NCI-H82 treated with DMSO at 0.1 percent for 48 hours (cell line): Measurements from ENCODE around the gene TMBIM6.
"Not testable (repeated sequence)": the region's sequence is repeated elsewhere in the genome, so short reads cannot be mapped to it uniquely, and the experiment has no call there.

Source experiments
- DNase-seq: peaks from one replicate; lab custom pipeline; 2025; ENCODE audit not compliant: unreplicated experiment; lab: John Stamatoyannopoulos, UW

Gene TMBIM6

DNA sequence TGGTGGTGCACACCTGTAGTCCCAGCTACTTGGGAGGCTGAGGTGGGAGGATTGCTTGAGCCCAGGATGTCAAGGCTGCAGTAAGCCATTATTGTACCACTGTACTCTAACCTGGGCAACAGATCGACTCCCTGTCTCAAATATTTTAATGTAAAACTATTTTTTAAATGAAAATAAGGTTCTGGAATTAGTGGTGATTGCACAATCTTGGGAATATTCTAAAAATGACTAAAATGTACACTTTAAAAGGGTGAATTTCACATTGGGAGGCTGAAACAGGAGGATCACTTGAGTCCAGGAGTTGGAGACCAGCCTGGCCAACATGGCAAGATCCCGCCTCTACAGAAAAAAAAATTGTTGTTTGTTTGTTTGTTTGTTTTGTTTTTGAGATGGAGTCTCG, 12.9 kb upstream of the TMBIM6 start:
- DNase-seq, result no peak

DNA sequence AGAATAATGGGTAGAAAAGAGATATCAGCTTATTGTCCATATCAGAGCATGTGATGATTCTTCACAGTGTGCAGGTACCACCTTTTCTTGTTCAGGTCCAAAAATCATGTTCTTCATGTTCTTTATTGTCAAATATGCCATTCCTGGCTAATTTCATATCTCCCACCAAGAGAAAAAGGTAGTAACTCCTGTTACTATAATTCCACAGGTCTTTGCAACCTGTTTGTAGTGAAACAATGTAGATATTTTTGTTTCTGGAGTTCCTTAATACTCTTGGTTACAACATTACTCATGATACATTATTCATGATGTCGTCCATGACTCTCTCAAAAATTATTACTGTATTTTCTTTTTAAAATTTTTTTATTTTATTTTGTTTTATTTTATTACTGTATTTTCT, 11.3 kb upstream of the TMBIM6 start:
- DNase-seq, result no peak

DNA sequence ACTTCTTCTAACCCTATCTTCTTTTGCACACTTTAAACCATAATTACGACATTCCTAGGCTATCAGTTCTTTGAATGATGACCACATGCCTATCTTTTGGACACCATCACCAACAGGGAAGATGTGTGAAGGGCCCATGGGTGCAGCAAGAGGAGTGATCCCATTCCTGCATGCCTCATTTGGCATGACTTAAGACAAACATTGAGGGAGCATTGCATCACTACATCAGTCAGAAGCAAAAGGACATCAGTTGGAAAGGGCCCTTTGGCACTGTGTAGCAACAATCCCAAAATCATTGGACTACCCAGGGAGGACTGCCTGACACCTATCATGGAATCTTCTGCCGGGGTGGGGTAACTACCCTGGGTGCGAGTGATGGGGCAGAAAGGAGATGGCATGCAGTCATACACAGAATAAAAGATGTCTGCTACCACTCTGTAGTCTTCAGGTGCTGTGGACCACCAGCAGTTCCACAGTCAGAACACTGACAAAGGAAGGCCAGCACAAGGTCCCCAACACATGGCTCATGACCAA, 10.7 kb upstream of the TMBIM6 start:
- no peak for DNase-seq

DNA sequence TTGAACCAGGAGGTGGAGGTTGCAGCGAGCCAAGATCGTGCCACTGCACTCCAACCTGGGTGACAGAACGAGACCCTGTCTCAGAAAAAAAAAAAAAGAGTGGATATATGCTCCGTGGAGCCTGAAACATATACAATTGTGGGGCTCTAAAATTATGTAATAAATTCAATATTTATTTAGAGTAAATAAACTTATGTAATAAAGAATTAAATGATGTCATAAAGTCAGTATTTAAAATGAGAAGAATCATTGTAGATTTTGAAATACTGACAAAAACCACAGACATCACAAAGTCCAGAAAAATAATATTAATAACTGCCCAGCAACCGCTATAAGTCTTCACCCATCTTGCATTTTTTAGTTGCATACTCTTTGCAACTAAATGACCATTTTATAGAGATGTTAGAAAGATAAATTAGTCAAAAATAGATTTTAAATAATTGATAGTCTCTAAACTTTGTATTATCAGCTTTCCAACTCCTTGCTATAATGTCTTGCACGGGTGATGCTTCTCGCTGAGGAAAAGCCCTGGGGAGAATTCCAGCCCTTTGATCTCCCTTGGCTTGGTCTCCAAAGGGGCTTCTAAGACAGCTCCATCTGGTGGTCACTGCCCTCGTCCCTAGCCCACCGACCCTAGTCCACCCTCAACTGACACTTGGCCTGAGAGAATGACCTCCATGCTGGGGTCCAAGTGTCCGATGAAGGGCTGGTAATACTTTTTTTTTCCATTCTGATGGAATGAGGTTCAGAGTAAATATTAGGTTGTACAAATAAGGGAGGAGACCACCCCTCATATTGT, 7.9 kb upstream of the TMBIM6 start:
- no peak for DNase-seq

DNA sequence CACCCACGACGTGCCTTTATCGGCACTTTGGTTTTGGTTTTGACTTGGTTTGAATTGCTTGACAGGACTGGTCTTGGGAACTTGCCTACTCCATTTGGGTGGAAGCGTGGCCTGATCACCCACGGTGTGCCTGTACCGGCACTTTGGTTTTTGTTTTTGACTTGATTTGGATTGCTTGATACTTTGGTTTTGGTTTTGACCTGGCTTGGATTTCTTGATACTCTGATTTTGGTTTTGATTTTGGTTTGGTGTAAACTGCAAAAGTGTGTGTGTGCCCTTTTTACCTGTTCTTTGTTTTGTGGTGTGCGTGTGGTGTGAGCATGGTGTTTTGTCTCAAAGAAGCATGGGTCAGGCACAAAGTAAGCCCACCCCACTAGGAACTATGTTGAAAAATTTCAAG, 6.5 kb upstream of the TMBIM6 start:
- DNase-seq, result not testable (repeated sequence)

DNA sequence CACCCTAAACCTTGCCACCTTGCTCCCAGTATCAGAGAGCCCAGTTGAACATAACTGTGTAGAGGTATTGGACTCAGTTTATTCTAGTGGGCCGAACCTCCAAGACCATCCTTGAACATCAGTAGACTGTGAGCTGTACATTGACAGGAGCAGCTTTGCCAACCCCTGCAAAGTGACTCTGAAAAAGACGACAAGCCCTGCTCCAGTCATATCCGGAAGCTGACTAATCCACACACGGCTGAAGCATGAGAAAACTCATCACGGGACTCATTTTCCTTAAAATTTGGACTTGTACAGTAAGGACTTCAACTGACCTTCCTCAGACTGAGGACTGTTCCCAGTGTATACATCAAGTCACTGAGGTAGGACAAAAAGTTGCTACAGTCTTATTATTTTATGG, 2.6 kb upstream of the TMBIM6 start:
- not testable (repeated sequence) for DNase-seq

DNA sequence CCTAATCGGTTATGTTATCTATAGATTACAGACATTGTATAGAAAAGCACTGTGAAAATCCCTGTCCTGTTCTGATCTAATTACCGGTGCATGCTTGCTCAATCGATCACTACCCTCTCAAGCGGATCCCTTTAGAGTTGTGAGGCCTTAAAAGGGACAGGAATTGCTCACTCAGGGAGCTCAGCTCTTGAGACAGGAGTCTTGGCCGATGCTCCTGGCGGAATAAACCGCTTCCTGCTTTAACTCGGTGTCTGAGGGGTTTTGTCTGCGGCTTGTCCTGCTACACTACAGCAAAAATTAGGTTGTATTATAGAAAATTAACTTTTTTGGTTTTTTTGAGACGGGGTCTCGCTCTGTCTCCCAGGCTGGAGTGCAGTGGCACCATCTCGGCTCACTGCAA, 1.1 kb upstream of the TMBIM6 start:
- DNase-seq, result not testable (repeated sequence)

DNA sequence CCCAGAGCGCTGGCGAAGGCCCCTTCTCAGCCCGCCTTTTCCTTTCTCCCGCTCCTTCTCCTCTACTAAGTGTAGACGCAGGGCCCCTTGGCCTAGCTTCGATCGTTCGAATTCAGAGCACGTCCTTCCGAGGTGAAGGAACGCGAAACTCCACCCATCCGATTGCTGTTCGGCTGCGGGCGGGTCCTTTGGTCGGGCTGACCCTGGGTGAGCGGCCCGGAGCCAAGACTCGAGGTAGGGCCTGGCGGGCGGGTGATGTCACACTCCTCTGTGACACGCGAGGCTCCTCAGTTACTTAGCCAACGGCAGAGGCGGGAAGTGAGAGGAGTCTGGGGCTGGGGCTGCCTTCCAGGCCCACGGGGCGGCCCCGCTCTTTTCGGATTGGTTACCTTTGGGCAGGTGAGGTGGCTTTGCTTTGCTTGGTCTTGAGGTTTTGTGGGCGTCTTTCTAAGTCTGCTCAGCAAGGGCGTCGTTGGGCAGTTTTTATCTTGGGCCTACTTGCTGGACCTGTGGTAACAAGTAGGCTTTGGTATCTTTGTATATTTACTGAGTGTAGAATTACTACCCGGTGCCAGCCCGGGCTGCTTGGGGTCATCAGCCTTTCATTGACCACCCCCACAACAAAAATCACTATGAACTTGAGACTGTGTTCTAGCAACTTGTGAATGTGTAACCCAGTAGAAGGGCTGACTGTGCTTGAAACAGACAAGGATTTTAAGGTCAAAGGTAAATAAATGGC, 694 bp downstream of the TMBIM6 start:
- DNase-seq, result no peak

DNA sequence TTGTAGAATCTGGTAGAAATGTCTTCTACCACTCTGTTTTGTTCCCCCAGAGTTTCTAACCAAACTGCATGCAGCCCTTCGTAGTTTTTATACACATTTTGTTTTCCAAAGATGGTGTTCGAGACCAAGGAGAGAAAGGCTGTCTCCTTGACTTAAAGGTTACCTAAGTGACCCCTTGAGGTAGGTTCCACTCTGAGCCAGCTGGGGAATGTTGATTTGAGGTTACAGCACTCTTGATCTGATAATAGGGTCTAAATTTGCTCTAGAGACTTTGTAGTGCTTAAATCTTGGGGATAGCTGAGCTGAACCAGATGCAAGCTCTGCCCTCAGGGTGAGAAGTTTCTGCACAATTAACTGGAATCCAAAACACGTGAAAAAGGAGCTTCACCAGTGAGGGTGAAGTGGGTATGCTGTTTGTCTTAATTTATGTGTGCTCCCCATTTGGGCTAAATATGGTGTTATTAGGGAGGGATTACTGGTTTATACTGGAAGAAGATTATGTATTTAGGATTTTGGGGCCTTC, 3.1 kb downstream of the TMBIM6 start:
- peak; percentile 63 for DNase-seq

DNA sequence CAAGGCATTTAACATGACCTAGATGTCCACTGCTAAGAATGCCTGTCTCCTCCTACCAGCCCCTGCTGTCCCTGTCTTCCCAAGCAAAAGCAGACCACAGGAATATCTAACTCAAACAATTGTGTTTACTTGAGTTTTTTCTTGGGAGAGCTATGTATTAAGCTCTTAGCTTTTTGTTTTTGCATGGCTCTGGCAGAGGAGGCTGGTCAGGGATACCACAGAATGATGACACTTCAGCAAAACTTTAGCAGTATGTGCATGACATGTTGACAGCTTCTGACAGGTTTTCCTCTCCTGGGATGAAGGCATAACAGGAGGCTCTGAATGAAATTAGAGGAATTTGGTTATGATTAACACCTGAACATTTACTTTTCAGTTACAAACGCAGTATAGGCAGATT, 6.9 kb downstream of the TMBIM6 start:
- DNase-seq, result no peak

DNA sequence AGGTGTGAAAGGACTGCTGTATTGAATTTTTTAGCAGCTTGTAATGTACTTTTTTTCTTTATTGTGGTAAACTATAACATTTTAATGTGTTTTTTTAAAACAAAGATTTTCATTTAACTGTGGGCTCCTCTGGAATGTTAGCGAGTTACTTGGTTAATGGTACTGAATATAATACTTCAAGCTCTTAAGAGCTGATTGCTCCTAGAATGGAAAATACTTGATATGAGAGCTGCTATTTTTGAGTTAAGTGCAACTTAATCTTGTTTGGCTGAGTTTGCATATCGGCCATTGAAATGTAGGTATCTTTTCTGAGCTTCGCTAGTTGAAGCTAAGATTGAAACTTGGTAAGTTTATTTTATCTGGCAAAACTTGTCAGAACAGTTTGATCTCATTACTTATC, 7.4 kb downstream of the TMBIM6 start:
- no peak for DNase-seq

DNA sequence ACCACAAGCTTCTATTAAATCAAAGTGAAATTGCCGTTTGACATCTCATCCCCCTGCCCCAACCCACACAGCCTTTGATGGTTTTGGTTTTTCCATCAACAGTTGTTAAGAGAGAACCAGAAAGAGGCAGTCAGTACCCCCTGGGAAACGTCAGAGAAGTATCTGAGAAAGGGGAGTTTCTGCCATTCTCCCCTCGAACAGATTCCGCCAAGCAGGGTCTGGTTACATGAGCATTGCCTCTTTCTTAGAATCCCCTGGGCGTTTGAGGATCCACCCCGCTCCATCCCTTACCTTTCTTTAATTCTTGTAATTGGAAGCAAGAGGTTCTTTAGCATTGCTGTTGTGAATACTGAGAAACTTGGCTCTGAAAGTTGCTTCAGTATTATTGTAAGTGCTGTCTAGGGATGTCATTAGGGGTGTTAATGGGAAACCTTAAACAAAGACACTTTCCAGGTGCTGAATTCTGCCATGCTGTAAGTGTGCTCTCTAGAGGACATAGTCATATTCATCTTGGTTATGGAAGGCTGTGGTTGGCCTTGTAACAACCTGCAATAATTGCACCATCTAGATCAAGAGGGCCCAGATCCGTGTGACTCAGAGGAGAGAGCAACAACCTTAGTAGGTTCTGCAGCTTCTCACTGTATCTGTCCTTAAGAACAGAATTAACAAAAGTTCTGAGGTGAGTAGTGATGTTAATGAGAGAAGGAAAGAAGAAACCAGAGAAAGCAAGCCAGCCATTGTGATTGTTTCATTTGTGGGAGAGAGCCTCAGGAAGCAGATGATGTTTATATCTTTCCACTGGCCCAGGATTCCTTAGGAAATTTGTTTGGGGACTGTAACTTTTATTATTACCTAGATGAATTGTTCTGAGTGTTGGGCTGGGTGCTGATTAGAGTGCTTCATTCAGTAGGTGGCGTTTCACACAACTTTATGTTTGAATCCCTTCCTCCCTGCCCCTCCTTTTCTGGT, 9.0 kb downstream of the TMBIM6 start:
- no peak for DNase-seq

DNA sequence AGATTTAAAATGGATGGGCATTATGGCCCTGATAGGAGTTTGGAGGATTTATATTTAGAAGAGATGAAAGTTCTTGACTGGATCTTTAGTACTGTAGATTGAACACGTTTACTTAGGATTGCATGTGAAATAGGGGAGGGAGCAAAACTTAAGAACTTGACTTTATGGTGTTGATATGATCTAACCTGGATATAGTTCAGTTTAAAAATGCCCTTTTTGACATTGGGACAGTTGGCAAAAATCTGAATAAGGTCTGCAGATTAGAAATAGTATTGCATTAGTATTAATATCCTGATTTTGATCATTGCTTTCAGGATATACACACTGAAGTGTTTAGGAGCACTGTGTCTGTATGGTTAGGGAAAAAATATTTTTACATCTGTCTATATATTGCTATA, 9.6 kb downstream of the TMBIM6 start:
- DNase-seq, result no peak

DNA sequence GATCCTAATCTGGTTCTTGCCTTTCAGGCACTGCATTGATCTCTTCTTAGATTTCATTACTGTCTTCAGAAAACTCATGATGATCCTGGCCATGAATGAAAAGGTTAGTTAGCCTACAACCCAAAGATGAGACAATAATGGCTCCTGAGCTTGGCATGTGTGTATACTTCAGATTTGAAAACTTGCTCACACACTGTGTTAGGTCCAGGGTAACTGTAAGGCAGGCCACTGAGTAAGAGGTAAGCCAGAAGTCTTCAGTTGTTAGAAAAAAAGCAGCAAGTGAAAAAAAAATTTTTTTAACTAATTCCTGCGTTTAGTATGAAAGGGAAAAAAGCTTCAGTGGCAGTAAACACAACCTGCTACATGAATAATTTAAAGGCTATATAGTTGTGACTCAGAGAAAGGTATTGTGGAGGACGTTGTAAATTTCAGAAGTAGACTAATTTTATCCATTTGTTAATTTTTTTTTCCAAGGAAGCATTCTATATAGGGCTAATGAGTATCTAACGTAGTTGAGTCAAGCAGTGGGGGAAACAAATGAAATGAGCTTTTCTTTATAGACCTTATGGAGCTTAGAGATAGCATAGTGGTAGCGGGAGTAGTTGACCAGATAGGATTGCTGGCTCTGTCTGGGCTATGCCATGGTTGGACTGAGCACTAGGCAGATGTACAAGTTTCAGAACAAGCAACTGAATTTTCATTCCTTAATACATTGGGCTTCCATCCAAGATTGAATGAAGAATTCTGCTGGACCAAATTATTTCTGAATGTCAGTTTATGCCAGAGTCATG, 20.5 kb downstream of the TMBIM6 start:
- DNase-seq, result no peak

DNA sequence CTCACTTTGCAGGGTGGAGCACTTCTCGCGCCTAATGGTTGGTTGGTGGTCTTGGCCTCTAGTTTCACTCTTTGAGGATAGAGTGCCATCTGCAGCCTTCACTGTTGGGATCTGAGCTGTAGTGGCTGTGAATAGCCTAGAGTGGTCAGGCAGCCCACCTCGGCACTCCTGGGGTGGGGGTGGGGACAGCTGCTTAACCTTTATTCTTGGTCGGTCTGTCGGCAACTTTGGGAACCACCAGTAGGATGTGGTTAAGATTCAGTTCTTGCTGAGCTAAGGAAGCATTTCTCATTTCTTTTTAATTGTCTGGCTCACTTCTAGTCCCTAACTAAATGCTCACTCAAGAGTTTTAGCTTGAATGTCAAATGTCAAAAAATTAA, 21.1 kb downstream of the TMBIM6 start:
- DNase-seq, result no peak

DNA sequence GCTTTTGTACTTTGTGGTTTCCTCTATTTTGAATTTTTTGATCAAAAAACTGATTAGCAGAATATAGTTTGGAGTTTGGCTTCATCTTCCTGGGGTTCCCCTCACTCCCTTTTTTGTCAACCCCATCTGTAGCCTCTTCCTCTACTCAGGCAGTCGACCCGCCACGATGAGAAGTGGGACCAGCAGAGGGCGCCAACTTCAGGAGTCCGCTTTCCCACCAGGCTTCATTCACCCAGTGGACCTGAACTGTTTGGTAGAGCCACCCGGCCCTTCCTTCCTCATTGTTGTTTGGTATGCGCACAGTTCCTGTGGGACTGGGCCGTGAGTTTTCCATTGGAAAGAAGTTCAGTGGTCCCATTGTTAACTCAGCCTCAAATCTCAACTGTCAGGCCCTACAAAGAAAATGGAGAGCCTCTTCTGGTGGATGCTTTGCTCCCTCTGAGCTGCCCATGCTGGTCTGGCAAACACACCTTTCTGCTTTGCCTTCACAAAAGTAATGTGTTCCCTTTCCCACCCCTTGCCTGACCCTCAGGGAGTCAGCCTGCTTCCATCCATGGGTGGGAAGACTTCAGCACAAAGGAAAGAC, 21.7 kb downstream of the TMBIM6 start:
- no peak for DNase-seq

DNA sequence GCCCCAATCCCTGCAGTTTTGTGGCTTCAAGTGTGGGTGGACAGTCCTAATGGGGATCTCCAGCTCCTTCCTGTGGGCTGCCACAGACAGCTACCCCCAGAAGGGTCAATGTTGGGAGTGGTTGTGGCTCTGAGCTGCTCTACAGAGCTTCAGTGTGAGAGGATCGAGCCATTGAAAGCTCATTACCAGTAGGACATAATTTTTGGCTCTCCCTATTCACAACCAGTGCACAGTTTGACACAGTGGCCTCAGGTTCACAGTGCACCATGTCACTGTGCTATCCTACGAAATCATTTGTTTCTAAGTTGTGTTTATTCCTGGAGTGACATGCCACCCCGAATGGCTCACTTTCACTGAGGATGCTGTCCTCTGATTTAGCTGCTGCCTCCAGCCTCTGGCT, 22.8 kb downstream of the TMBIM6 start:
- DNase-seq, result no peak

DNA sequence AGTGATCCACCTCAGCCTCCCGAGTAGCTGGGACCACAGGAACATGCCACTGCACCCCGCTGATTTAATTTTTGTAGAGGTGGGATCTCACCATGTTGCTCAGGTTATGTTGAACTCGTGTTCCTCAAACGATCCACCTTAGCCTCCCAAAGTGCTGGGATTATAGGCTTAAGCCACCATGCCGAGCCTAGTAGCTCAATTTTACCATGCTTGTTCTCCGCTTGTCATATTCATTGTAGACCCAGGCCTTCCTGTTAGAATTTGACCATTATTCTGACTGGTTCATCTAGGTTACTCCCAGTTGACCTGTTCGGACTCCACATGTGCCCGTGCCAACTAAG, 24.7 kb downstream of the TMBIM6 start:
- no peak for DNase-seq

DNA sequence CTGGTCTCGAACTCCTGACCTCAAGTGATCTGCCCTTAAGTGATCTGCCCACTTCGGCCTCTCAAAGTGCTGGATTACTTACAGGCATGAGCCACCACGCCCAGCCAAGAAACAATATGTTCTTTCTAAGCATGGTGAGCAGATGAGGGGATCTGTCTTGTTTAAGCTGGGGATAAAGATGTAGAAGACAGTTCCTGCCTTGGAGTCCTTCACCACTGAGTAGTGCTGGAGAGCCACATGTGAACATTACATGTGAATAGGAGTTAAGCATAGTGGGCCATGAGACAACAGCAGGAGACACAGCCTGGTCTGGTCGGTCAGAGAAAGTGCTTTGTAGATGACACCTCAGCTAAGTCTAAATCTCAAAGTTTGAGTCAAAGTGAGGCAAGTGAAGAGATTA, 26.0 kb downstream of the TMBIM6 start:
- no peak for DNase-seq

DNA sequence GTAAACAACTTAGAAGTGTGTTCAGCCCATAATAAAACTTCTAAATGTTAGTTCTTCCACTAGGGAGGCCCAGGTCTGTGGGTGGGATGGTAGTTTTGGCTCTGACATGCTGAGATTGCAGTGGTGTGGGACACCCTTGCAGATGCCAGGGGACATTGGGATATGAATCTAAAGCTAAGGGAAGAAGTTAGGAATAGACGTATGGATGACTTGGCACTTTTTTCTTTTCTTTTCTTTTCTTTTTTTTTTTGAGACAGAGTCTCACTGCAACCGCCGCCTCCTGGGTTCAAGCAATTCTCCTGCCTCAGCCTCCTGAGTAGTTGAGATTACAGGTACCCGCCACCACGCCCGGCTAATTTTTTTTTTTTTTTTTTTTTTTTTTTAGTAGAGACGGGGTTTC, 31.7 kb downstream of the TMBIM6 start:
- DNase-seq, result not testable (repeated sequence)
